Activated CD4-positive, alpha-beta T cell treated with anti-CD3 and anti-CD28 coated beads, Interleukin-2, amount 50 U/mL, for 16 hours (primary cell): ENCODE results near the gene BOLA1.

Source experiments
- DNase-seq: peaks from one replicate; pipeline ENCODE4 v3.0.0-alpha.2; 2020

Gene BOLA1

GRCh38 chr1:149887456-149888246 lies 11.7 kb upstream of the BOLA1 start:
- DNase-seq: peak; percentile 96

- peak; percentile 94 for DNase-seq
These were observed 10.9 kb upstream of the BOLA1 start for GRCh38 chr1:149888247-149888998.

GRCh38 chr1:149888999-149889289 lies 10.4 kb upstream of the BOLA1 start:
- DNase-seq: no peak

GRCh38 chr1:149896575-149896974 lies 2.8 kb upstream of the BOLA1 start:
- no peak for DNase-seq

- DNase-seq: no peak
These were observed 4.6 kb downstream of the BOLA1 start for GRCh38 chr1:149903836-149904491.

GRCh38 chr1:149906570-149907075 lies 7.3 kb downstream of the BOLA1 start:
- no peak for DNase-seq

GRCh38 chr1:149914545-149914944 lies 15.2 kb downstream of the BOLA1 start:
- no peak for DNase-seq

GRCh38 chr1:149915429-149916192 lies 16.2 kb downstream of the BOLA1 start:
- DNase-seq: no peak

- no peak for DNase-seq
These were observed 17.0 kb downstream of the BOLA1 start for GRCh38 chr1:149916193-149916897.

GRCh38 chr1:149916898-149917252 lies 17.5 kb downstream of the BOLA1 start:
- no peak for DNase-seq

GRCh38 chr1:149917571-149918144 lies 18.3 kb downstream of the BOLA1 start, which contains the start of gene SV2A:
Gene SV2A, minus strand, starts transcription at chr1:149917844. Its CDS starts 4,004 bp downstream, at chr1:149913840.
- DNase-seq: peak; percentile 18

GRCh38 chr1:149923626-149924025 lies 24.3 kb downstream of the BOLA1 start:
- DNase-seq: no peak

- no peak for DNase-seq
These were observed 26.0 kb downstream of the BOLA1 start for GRCh38 chr1:149925345-149925744.

GRCh38 chr1:149925751-149926150 lies 26.4 kb downstream of the BOLA1 start:
- DNase-seq: no peak

GRCh38 chr1:149926296-149926695 lies 26.9 kb downstream of the BOLA1 start:
- DNase-seq: no peak

- no peak for DNase-seq
These were observed 27.7 kb downstream of the BOLA1 start for GRCh38 chr1:149927056-149927562.

- peak; percentile 96 for DNase-seq
These were observed 28.4 kb downstream of the BOLA1 start, which contains the start of gene SF3B4 for GRCh38 chr1:149927563-149928400. Gene SF3B4, minus strand, starts transcription at chr1:149927803. Its CDS starts 44 bp downstream, at chr1:149927759.

GRCh38 chr1:149928401-149928724 lies 29.0 kb downstream of the BOLA1 start:
- no peak for DNase-seq

- no peak for DNase-seq
These were observed 30.5 kb downstream of the BOLA1 start for GRCh38 chr1:149929856-149930255.

- DNase-seq: no peak
These were observed 31.9 kb downstream of the BOLA1 start for GRCh38 chr1:149931212-149931790.
